Ishikawa (cell line): Measurements from ENCODE around the gene JPH2.

Experiments used
- CEBPB ChIP-seq: IDR thresholded peaks from 2 replicates; pipeline ENCODE4 v1.6.1; 2012
- CREB1 ChIP-seq: IDR thresholded peaks from 2 replicates; pipeline ENCODE4 v1.6.1; 2012; ENCODE audit warnings: low read depth
- EGR1 ChIP-seq: IDR thresholded peaks from 2 replicates; pipeline ENCODE4 v1.6.1; 2012
- EP300 ChIP-seq: IDR thresholded peaks from 2 replicates; pipeline ENCODE4 v1.6.1; 2012; ENCODE audit warnings: borderline replicate concordance
- FOXM1 ChIP-seq: IDR thresholded peaks from 2 replicates; pipeline ENCODE4 v1.6.1; 2012; ENCODE audit warnings: low read depth, borderline replicate concordance
- MAX ChIP-seq: IDR thresholded peaks from 2 replicates; pipeline ENCODE4 v1.6.1; 2012
- NFIC ChIP-seq: IDR thresholded peaks from 2 replicates; pipeline ENCODE4 v1.6.1; 2012
- RAD21 ChIP-seq: IDR thresholded peaks from 2 replicates; pipeline ENCODE4 v1.6.1; 2012; ENCODE audit warnings: low read depth
- REST ChIP-seq: IDR thresholded peaks from 2 replicates; pipeline ENCODE4 v1.6.1; 2012; ENCODE audit warnings: low read depth, mild to moderate bottlenecking
- TAF1 ChIP-seq: IDR thresholded peaks from 2 replicates; pipeline ENCODE4 v1.6.1; 2012; ENCODE audit warnings: low read depth, mild to moderate bottlenecking
- TCF12 ChIP-seq: IDR thresholded peaks from 2 replicates; pipeline ENCODE4 v1.6.1; 2012; ENCODE audit warnings: low read depth
- TEAD4 ChIP-seq: IDR thresholded peaks from 2 replicates; pipeline ENCODE4 v1.6.1; 2012
- YY1 ChIP-seq: IDR thresholded peaks from 2 replicates; pipeline ENCODE4 v1.6.1; 2012; ENCODE audit warnings: low read depth
- ZBTB7A ChIP-seq: IDR thresholded peaks from 2 replicates; pipeline ENCODE4 v1.6.1; 2012; ENCODE audit warnings: low read depth
- TF ChIP-seq, protein P1 (sequence below): IDR thresholded peaks from 2 replicates; pipeline ENCODE4 v1.6.1; 2012

Gene JPH2

DNA sequence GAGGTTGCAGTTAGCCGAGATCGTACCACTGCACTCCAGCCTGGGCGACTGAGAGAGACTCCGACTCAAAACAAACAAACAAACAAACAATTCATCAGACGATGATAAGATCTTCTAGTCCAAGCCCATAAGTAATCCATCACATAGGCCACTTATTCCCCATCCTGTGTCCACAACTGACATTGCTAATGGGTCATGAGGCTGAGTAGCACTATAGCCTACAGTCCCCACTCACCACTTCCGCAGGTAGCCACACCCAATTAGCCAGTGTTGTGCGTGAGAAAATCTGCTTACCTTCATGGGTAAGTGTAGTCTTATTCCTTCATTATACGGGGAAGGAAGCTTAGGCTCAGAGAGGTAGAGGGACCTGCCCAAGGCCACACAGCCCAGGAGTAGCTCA is 13.1 kb downstream of the JPH2 start:
- no peak for TF ChIP-seq CREB1
- no peak for TF ChIP-seq TCF12
- no peak for TF ChIP-seq NFIC
- TF ChIP-seq EP300: no peak
- TF ChIP-seq YY1: no peak
- TF ChIP-seq, protein P1, sequence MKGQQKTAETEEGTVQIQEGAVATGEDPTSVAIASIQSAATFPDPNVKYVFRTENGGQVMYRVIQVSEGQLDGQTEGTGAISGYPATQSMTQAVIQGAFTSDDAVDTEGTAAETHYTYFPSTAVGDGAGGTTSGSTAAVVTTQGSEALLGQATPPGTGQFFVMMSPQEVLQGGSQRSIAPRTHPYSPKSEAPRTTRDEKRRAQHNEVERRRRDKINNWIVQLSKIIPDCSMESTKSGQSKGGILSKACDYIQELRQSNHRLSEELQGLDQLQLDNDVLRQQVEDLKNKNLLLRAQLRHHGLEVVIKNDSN: no peak
- TF ChIP-seq REST: no peak
- TF ChIP-seq TEAD4: no peak
- no peak for TF ChIP-seq MAX
- no peak for TF ChIP-seq RAD21
- no peak for TF ChIP-seq CEBPB
- no peak for TF ChIP-seq EGR1
- no peak for TF ChIP-seq TAF1
- TF ChIP-seq FOXM1: no peak

DNA sequence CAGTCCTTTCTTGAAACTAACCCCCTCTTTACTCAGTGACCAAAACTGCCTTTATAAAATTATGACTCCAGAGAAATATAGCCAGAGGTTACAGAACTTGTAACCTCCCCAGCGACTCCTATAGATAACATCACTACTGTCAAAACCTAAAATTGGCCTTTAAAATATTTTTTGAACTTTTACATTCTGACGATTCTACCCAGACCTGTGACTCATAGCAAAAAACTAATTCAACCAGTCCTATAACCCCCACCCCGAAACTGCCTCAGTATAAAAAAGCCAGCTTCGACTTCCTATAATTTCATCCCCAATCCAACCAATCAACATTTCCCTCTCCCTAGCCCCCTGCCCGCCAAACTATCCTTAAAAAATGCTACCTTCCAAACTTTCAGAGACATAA is 13.9 kb downstream of the JPH2 start:
- no peak for TF ChIP-seq EGR1
- TF ChIP-seq CEBPB: no peak
- no peak for TF ChIP-seq ZBTB7A
- no peak for TF ChIP-seq TEAD4
- no peak for TF ChIP-seq RAD21
- no peak for TF ChIP-seq MAX
- no peak for TF ChIP-seq YY1

DNA sequence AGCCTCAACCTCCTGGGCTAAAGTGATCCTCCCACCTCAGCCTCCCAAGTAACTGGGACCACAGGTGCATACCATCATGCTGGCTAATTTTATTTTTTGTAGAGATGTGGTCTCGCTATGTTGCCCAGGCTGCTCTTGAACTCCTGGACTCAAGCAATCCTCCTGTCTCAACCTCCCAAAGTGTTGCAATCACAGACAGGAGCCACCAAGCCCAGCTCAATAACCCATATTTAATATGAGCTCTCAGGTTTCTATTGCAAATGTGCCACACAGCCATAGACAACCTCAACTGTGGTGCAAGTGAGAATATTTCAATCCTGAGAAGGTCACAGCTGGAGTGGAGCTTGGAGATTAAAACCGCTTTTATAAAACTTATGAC is 14.4 kb downstream of the JPH2 start:
- TF ChIP-seq EP300: no peak
- TF ChIP-seq MAX: no peak
- TF ChIP-seq CEBPB: no peak
- TF ChIP-seq RAD21: no peak
- no peak for TF ChIP-seq CREB1
- no peak for TF ChIP-seq NFIC
- no peak for TF ChIP-seq YY1
- TF ChIP-seq TAF1: no peak
- TF ChIP-seq, protein P1: no peak
- TF ChIP-seq REST: no peak
- no peak for TF ChIP-seq TCF12
- no peak for TF ChIP-seq TEAD4
- TF ChIP-seq FOXM1: no peak
- TF ChIP-seq EGR1: no peak
- TF ChIP-seq ZBTB7A: no peak

DNA sequence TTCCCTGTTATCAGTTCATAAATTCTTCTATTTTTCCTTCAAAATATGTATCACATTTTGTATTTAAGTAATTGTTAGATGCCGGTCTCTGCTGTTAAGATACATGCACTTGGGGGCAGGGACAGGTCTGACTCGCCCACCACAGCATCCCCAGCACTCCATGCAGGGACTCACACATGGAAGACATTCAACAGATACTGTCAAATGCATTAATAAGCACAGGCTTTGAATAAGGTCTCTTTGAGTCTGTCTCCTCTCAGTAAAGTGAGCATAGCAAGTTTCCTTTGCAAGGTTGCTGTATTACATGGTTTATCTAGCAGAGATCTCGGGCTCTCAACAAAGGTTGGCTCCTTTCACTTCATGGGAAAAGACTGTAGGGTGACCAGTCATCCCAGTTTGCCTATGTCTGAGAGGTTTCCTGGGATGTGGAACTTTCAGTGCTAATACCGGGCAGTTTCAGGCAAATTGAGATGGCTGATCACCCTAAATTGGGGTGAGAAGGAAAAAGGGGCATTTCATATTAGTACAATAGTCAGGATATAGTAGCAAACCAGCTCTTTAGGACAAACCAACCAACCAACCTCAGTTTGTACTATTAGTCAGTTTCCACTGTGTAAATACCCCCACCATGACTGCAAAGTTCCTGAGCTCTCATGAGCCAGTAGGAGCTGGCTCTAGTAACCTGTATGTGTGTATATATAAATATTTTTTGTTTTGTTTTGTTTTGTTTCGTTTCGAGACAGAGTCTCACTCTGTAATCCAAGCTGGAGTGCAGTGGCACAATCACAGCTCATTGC is 15.0 kb downstream of the JPH2 start:
- TF ChIP-seq YY1 (no peak), ZBTB7A (no peak), RAD21 (no peak), TEAD4 (no peak), FOXM1 (no peak)
- TF ChIP-seq, protein P1: no peak

DNA sequence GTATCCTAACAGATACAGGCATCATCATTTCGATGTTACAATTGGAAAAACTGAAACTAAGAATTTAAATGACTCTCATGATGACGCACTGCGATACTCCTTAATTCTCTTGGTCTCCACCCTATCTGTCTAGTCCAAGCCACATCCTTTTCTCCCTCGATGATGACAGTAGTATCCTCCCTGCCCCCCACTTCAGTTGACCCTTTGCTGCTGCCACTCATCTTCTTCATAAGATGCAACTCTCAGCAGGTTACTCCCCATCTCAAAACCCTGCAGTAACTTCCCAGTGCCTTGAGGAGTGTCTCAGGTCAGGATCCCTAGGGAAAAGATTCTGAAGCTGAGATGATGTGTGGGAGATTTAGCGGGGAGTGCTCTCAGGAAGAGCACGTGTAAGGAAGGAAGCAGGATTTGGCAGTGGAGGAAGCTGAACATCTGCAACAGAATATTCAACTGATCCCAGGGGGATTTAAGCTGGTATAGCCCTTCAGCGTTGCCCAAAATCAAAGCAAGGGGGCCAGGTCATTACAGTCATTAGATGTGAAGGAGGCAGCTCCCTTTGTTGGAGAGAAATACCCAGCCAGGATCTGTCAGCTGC is 16.1 kb downstream of the JPH2 start:
- TF ChIP-seq FOXM1 (no peak), EGR1 (no peak), TAF1 (no peak), ZBTB7A (no peak), TCF12 (no peak), RAD21 (no peak), MAX (no peak), TEAD4 (no peak), CEBPB (no peak), EP300 (no peak)
- TF ChIP-seq, protein P1: no peak
